ENCODE measurements around the gene RNF222. TPM values are rescaled to one million over a fixed set of nuclear protein-coding genes. Genes with fewer than 3 reads are reported as not detected.
A peak's percentile ranks its signal among the peaks of the same experiment; 100 is the strongest.

Gene RNF222
- total and polyA plus RNA-seq, 11 donors: not detected

DNA sequence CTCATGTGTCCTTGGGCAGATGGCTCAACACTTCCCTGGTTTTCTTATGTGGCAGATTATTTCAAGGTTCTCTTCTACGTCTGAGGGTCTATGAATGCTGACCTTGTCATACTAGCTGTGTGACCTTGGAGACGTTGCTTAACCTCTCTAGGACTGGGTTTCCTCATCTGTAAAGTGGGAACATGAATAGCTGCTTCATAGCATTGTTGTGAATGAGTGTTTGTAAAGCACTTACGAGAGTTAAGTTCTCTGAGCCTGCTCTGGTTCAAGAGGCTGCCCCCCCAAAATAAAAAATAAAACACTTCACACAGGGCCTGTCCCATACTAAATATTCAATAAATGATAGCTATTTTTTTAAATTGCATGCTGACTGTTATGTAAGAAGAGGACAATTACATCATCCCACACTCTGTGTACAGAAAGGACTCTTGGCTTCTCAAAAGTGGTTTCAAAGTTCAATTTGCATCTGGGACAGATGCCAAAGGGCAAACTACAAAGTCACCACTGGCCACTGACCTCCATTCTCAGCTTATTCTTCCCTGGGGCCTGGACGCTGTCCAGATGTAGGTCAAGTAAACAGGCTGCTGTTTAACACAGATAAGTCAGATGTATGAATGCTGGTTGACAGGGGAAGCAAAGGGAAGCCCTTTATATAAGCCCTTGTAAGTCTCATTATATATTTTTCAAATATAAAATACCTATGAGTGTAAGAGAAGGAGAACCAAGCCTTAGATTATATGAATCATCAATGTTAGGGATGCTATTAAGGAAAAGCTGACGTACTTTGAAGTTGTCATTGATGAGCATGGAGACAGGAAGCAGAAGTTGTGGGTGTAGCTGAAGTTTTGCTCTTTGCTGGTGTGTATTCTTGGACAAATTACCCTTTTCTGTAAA, 22.7 kb upstream of the RNF222 start:
- Histone ChIP-seq H3K27ac (peak overlapping the region in 10 of 12 donors; percentile 26 to 77 (median 58)), H3K36me3 (no peaks in the 10 kb centered on the region), H3K4me3 (no peak overlapping the region), H3K9me3 (peaks cover 0 to 6% (median 0%) of the 10 kb centered on the region in 12 donors), H3K4me1 (peaks cover 0 to 33% (median 12%) of the 10 kb centered on the region in 12 donors), H3K27me3 (no peaks in the 10 kb centered on the region)
- peak; percentile 76 to 93 (median 90) for ATAC-seq
- DNase-seq: peak; percentile 65 to 79 (median 71)
- TF ChIP-seq, protein P1, sequence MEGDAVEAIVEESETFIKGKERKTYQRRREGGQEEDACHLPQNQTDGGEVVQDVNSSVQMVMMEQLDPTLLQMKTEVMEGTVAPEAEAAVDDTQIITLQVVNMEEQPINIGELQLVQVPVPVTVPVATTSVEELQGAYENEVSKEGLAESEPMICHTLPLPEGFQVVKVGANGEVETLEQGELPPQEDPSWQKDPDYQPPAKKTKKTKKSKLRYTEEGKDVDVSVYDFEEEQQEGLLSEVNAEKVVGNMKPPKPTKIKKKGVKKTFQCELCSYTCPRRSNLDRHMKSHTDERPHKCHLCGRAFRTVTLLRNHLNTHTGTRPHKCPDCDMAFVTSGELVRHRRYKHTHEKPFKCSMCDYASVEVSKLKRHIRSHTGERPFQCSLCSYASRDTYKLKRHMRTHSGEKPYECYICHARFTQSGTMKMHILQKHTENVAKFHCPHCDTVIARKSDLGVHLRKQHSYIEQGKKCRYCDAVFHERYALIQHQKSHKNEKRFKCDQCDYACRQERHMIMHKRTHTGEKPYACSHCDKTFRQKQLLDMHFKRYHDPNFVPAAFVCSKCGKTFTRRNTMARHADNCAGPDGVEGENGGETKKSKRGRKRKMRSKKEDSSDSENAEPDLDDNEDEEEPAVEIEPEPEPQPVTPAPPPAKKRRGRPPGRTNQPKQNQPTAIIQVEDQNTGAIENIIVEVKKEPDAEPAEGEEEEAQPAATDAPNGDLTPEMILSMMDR (IDR thresholded peaks at IDR 0.05): no peak
- TF ChIP-seq POLR2A (IDR thresholded peaks at IDR 0.05): no peak
- 24 to 37% (median 32%) methylated on average over 5 of the region's 5 CpGs for WGBS, 4 donors
- intact Hi-C loops (cut with DNase I): no loop called here

DNA sequence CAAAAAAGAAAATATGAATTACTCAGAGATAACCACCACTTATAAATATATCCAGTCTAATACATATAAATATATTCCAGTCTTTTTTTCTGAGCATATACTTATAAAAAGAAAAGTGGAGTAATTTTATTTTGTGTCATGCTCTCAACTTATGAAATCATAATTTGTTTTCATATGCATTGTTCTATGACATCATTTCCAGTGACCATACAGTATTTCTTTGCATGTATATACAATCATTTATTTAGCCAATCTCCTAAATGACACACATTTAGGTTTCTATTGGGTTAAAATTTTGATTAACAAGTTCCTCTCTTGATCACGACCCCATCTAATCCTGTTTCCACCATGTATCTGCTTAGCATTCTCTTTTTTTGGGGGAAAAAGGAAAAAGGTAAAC, 21.7 kb upstream of the RNF222 start:
- intact Hi-C loops (cut with DNase I): loop anchor here in 4 of 10 donors (10.0 kb wide), 3 partner anchors 55 to 475 kb away; no protein-coding TSS in a partner anchor
- Histone ChIP-seq H3K4me1 (peaks cover 0 to 33% (median 12%) of the 10 kb centered on the region in 12 donors), H3K27me3 (no peaks in the 10 kb centered on the region), H3K4me3 (no peak overlapping the region), H3K27ac (peak overlapping the region in 1 of 12 donors; percentile 63), H3K9me3 (peaks cover 0 to 6% (median 0%) of the 10 kb centered on the region in 12 donors), H3K36me3 (no peaks in the 10 kb centered on the region)
- ATAC-seq (no peak), DNase-seq (no peak)
- 63 to 81% (median 72%) methylated on average over 1 of the region's 1 CpG for WGBS, 4 donors
- TF ChIP-seq, protein P1 (IDR thresholded peaks at IDR 0.05): no peak
- TF ChIP-seq POLR2A (IDR thresholded peaks at IDR 0.05): no peak

DNA sequence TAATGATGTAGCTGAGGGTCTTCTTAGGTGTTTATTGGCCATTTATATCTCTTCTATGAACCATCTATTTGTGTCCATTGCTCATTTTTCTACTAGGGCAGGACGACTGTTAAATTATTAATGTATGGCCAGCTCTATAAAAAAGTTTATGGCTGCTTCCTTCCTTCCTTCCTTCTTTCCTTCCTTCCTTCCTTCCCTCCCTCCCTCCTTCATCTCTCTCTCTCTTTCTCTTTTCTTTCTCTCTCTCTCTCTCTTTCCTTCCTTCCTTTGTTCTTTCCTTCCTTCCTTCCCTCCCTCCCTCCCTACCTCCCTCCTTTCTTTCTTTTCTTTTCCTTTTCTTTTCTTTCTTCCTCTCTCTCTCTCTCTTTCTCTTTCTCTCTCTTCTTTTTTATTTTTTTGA, 20.8 kb upstream of the RNF222 start:
- TF ChIP-seq, protein P1 (IDR thresholded peaks at IDR 0.05): no peak
- no peak for TF ChIP-seq POLR2A (IDR thresholded peaks at IDR 0.05)
- DNase-seq (no peak), ATAC-seq (no peak)
- Histone ChIP-seq H3K9me3 (peaks cover 0 to 6% (median 0%) of the 10 kb centered on the region in 12 donors), H3K4me3 (no peak overlapping the region), H3K27ac (peak overlapping the region in 1 of 12 donors; percentile 48), H3K4me1 (peaks cover 0 to 33% (median 12%) of the 10 kb centered on the region in 12 donors), H3K36me3 (no peaks in the 10 kb centered on the region), H3K27me3 (no peaks in the 10 kb centered on the region)
- intact Hi-C loops (cut with DNase I): loop anchor here in 4 of 10 donors (10.0 kb wide), 3 partner anchors 56 to 476 kb away; no protein-coding TSS in a partner anchor
- WGBS, 4 donors: 64 to 70% (median 67%) methylated on average over 1 of the region's 1 CpG

DNA sequence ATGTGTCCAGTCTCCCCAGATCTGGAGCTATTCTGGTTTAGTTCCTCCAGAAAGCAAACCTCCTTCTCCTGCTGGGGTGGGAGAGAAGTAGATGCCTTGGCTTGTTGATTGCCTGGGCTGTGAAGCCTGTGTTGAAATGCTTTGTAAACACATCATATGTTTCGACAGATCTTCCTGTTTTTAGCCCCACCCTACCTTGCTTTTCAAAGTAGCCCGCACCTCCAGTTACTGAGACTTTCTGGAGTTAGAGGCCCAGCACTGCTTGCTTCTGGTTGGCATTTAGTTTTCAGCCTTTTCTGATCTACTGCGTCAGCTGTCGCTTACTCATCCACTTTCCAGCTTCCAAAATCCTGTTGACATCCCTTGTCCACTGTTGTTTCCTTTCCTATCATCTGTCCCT, 20.2 kb upstream of the RNF222 start:
- H3K9me3 ChIP-seq: peaks cover 0 to 6% (median 0%) of the 10 kb centered on the region in 12 donors
- H3K27ac ChIP-seq: peak overlapping the region in 1 of 12 donors; percentile 48
- H3K4me1 ChIP-seq: peaks cover 0 to 33% (median 12%) of the 10 kb centered on the region in 12 donors
- H3K36me3 ChIP-seq: no peaks in the 10 kb centered on the region
- ATAC-seq: no peak
- no peaks in the 10 kb centered on the region for H3K27me3 ChIP-seq
- DNase-seq: no peak
- intact Hi-C loops (cut with DNase I): loop anchor here in 4 of 10 donors (10.0 kb wide), 3 partner anchors 57 to 477 kb away; no protein-coding TSS in a partner anchor
- WGBS, 4 donors: 80 to 92% (median 86%) methylated on average over 4 of the region's 4 CpGs
- TF ChIP-seq POLR2A (IDR thresholded peaks at IDR 0.05): no peak
- TF ChIP-seq, protein P1 (IDR thresholded peaks at IDR 0.05): no peak
- no peak overlapping the region for H3K4me3 ChIP-seq
